ENCODE measurements around the gene NR1I2.

GRCh38 chr3:119786409-119786808 is 4.5 kb downstream of the NR1I2 start:
- no peak for TF ChIP-seq POLR2AphosphoS5 (IDR thresholded peaks at IDR 0.05)
- TF ChIP-seq CTCF (IDR thresholded peaks at IDR 0.05; ENCODE audit: poor library complexity, severe bottlenecking): no peak
- no peak for TF ChIP-seq EZH2 (IDR thresholded peaks at IDR 0.05; ENCODE audit: borderline replicate concordance, insufficient read depth, low read length, poor library complexity, severe bottlenecking)
